HEK293 (cell line): Measurements from ENCODE around the gene NOXO1.

ENCODE experiments used
- GLI2 ChIP-seq: fragments of 450-650 bp; formaldehyde crosslinking; IDR thresholded peaks from 2 replicates; pipeline ENCODE4; 2017; ENCODE audit warnings: missing biosample characterization, missing genetic modification characterization, low read depth, borderline replicate concordance
- HOXC10 ChIP-seq: sonication (generic); formaldehyde crosslinking; IDR thresholded peaks from 2 replicates; pipeline ENCODE4 v1.8.1; 2023; ENCODE audit warnings: mild to moderate bottlenecking, missing genetic modification reagents
- KLF16 ChIP-seq: fragments of 450-650 bp; formaldehyde crosslinking; IDR thresholded peaks from 2 replicates; pipeline ENCODE4 v1.5.1; 2017; ENCODE audit warnings: missing biosample characterization, missing genetic modification characterization
- WT1 ChIP-seq: fragments of 450-650 bp; formaldehyde crosslinking; IDR thresholded peaks from 2 replicates; pipeline ENCODE4 v1.5.1; 2016; ENCODE audit warnings: missing biosample characterization, missing genetic modification characterization
- ZNF10 ChIP-seq: fragments of 450-650 bp; formaldehyde crosslinking; IDR thresholded peaks from 2 replicates; pipeline ENCODE4 v1.5.1; 2017; ENCODE audit warnings: missing biosample characterization, missing genetic modification characterization
- ZNF140 ChIP-seq: fragments of 450-650 bp; formaldehyde crosslinking; IDR thresholded peaks from 2 replicates; pipeline ENCODE4 v1.5.1; 2016; ENCODE audit warnings: missing biosample characterization, missing genetic modification characterization
- ZNF221 ChIP-seq: fragments of 450-650 bp; formaldehyde crosslinking; IDR thresholded peaks from 2 replicates; pipeline ENCODE4 v1.5.1; 2017; ENCODE audit warnings: missing biosample characterization, missing genetic modification characterization, borderline replicate concordance
- ZNF223 ChIP-seq: fragments of 450-650 bp; formaldehyde crosslinking; IDR thresholded peaks from 2 replicates; pipeline ENCODE4 v1.5.1; 2016; ENCODE audit warnings: missing biosample characterization, missing genetic modification characterization
- ZNF274 ChIP-seq, 2 experiments: fragments of 200-500 bp in 1 of 2; fragments of 450-650 bp in 1 of 2; sonication (Bioruptor generic) in 1 of 2; formaldehyde crosslinking in 1 of 2; IDR thresholded peaks; 2 replicates each; pipeline versions ENCODE4 v1.5.1 to v1.6.1; 2014 to 2016; ENCODE audit warnings: borderline replicate concordance in 1 of 2, inconsistent platforms in 1 of 2, low read length in 1 of 2, missing biosample characterization in 1 of 2, missing genetic modification characterization in 1 of 2
- ZNF311 ChIP-seq: fragments of 450-650 bp; formaldehyde crosslinking; IDR thresholded peaks from 2 replicates; pipeline ENCODE4 v1.5.1; 2017; ENCODE audit warnings: missing biosample characterization, missing genetic modification characterization, borderline replicate concordance
- ZNF354C ChIP-seq: fragments of 450-650 bp; formaldehyde crosslinking; IDR thresholded peaks from 2 replicates; pipeline ENCODE4 v1.5.1; 2016; ENCODE audit warnings: missing biosample characterization, missing genetic modification characterization, low read depth, borderline replicate concordance
- ZNF404 ChIP-seq: fragments of 450-650 bp; formaldehyde crosslinking; IDR thresholded peaks from 2 replicates; pipeline ENCODE4 v1.5.1; 2017; ENCODE audit warnings: missing biosample characterization, missing genetic modification characterization
- ZNF560 ChIP-seq: fragments of 450-650 bp; formaldehyde crosslinking; IDR thresholded peaks from 2 replicates; pipeline ENCODE4 v1.5.1; 2017; ENCODE audit warnings: missing biosample characterization, missing genetic modification characterization, borderline replicate concordance
- ZNF837 ChIP-seq: fragments of 450-650 bp; formaldehyde crosslinking; IDR thresholded peaks from 2 replicates; pipeline ENCODE4 v1.5.1; 2016; ENCODE audit warnings: missing biosample characterization, missing genetic modification characterization
- TF ChIP-seq, protein P1 (sequence below): fragments of 450-650 bp; formaldehyde crosslinking; conservative IDR thresholded peaks from 2 replicates; pipeline ENCODE4 v1.5.1; 2016; ENCODE audit warnings: low read depth, missing biosample characterization, missing genetic modification characterization
- TF ChIP-seq, protein P2 (sequence below): fragments of 450-650 bp; formaldehyde crosslinking; IDR thresholded peaks from 2 replicates; pipeline ENCODE4 v1.5.1; 2016; ENCODE audit warnings: missing biosample characterization, missing genetic modification characterization
- TF ChIP-seq, protein P3 (sequence below): fragments of 450-650 bp; formaldehyde crosslinking; IDR thresholded peaks from 2 replicates; pipeline ENCODE4 v1.5.1; 2016; ENCODE audit warnings: missing biosample characterization, missing genetic modification characterization
- TF ChIP-seq, protein P4 (sequence below): fragments of 450-650 bp; formaldehyde crosslinking; IDR thresholded peaks from 2 replicates; pipeline ENCODE4 v1.5.1; 2017; ENCODE audit warnings: missing biosample characterization, mild to moderate bottlenecking, missing genetic modification characterization, moderate library complexity
- TF ChIP-seq, protein P5 (sequence below): fragments of 450-650 bp; IDR thresholded peaks from 2 replicates; pipeline ENCODE4 v1.5.1; 2018; ENCODE audit warnings: missing biosample characterization, mild to moderate bottlenecking, missing genetic modification characterization
- TF ChIP-seq, protein P6 (sequence below): fragments of 450-650 bp; formaldehyde crosslinking; IDR thresholded peaks from 2 replicates; pipeline ENCODE4 v1.5.1; 2017; ENCODE audit warnings: missing biosample characterization, missing genetic modification characterization
- TF ChIP-seq, protein P7 (sequence below): fragments of 450-650 bp; formaldehyde crosslinking; IDR thresholded peaks from 2 replicates; pipeline ENCODE4 v1.5.0; 2017; ENCODE audit warnings: missing biosample characterization, missing genetic modification characterization, borderline replicate concordance
- TF ChIP-seq, protein P8 (sequence below): fragments of 450-650 bp; formaldehyde crosslinking; IDR thresholded peaks from 2 replicates; pipeline ENCODE4 v1.5.1; 2017; ENCODE audit warnings: missing biosample characterization, missing genetic modification characterization

NOXO1 gene

DNA sequence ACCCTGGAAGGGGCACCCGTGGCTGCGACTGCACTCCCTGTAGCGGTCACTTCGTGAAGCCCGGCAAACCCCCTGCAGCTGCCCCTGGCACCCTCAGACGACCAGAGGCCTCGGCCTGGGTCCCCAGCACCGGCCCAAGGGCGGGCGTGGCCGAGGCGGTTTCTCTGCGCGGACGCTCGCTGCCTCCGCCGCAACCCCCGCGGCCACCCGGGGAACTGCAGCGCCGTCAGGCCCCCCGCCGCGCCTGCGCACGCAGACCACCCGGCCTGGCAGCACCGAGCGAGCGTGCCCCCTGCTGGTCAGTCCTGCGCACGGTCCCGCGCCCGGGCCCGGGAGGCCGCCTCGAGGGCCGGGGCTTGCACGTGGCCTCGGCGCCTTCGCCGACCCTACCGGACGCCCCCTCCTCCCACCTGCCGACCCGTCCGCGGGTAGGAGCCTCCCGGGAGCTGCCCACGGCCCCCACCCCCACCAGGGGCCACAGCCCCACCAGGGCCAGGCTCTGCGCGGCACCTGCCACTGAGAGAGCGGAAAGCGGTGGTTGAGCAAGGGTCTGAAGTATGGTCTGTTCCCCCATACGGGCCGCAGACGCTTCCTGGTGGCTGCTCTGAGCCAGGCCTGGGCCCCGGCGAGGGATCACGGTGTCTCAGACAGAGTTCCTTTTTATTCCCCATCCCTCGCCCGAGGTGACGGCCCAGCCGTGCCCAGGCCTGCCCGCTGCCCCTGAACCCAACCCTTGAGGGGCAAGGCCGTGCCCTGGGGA lies 51.5 kb downstream of the NOXO1 start (continued):
- TF ChIP-seq, protein P1, sequence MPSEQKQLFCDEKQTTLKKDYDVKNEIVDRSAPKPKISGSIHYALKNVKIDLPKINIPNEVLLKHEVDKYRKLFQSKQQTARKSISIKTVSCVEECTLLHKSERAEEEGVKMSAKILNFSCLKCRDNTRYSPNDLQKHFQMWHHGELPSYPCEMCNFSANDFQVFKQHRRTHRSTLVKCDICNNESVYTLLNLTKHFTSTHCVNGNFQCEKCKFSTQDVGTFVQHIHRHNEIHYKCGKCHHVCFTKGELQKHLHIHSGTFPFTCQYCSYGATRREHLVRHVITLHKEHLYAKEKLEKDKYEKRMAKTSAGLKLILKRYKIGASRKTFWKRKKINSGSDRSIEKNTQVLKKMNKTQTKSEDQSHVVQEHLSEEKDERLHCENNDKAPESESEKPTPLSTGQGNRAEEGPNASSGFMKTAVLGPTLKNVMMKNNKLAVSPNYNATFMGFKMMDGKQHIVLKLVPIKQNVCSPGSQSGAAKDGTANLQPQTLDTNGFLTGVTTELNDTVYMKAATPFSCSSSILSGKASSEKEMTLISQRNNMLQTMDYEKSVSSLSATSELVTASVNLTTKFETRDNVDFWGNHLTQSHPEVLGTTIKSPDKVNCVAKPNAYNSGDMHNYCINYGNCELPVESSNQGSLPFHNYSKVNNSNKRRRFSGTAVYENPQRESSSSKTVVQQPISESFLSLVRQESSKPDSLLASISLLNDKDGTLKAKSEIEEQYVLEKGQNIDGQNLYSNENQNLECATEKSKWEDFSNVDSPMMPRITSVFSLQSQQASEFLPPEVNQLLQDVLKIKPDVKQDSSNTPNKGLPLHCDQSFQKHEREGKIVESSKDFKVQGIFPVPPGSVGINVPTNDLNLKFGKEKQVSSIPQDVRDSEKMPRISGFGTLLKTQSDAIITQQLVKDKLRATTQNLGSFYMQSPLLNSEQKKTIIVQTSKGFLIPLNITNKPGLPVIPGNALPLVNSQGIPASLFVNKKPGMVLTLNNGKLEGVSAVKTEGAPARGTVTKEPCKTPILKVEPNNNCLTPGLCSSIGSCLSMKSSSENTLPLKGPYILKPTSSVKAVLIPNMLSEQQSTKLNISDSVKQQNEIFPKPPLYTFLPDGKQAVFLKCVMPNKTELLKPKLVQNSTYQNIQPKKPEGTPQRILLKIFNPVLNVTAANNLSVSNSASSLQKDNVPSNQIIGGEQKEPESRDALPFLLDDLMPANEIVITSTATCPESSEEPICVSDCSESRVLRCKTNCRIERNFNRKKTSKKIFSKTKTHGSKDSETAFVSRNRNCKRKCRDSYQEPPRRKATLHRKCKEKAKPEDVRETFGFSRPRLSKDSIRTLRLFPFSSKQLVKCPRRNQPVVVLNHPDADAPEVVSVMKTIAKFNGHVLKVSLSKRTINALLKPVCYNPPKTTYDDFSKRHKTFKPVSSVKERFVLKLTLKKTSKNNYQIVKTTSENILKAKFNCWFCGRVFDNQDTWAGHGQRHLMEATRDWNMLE (tag by site-specific recombination), result no peak
- TF ChIP-seq KLF16 (0 out of 2 replicates have a peak, but pooled peaks have one; percentile 30), ZNF404 (tag by site-specific recombination) (no peak), GLI2 (no peak), ZNF274 (IDR thresholded peaks at IDR 0.05; ENCODE audit: low read length) (no peak), ZNF274 (tag by site-specific recombination; IDR thresholded peaks at IDR 0.05; ENCODE audit: borderline replicate concordance) (no peak), ZNF223 (tag by site-specific recombination) (no peak), ZNF354C (tag by site-specific recombination) (no peak), ZNF560 (no peak), ZNF221 (no peak), ZNF837 (tag by site-specific recombination) (no peak), HOXC10 (CRISPR knock-in tag) (no peak), ZNF10 (tag by site-specific recombination) (no peak; the same call in 1 of the 2 replicates), ZNF311 (tag by site-specific recombination) (no peak), ZNF140 (no peak), WT1 (tag by site-specific recombination) (no peak)
- TF ChIP-seq, protein P2, sequence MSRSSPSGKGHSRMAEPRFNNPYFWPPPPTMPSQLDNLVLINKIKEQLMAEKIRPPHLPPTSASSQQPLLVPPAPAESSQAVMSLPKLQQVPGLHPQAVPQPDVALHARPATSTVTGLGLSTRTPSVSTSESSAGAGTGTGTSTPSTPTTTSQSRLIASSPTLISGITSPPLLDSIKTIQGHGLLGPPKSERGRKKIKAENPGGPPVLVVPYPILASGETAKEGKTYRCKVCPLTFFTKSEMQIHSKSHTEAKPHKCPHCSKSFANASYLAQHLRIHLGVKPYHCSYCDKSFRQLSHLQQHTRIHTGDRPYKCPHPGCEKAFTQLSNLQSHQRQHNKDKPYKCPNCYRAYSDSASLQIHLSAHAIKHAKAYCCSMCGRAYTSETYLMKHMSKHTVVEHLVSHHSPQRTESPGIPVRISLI (tag by site-specific recombination), result no peak
- TF ChIP-seq, protein P3, sequence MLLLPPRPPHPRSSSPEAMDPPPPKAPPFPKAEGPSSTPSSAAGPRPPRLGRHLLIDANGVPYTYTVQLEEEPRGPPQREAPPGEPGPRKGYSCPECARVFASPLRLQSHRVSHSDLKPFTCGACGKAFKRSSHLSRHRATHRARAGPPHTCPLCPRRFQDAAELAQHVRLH, result no peak
- TF ChIP-seq, protein P4, sequence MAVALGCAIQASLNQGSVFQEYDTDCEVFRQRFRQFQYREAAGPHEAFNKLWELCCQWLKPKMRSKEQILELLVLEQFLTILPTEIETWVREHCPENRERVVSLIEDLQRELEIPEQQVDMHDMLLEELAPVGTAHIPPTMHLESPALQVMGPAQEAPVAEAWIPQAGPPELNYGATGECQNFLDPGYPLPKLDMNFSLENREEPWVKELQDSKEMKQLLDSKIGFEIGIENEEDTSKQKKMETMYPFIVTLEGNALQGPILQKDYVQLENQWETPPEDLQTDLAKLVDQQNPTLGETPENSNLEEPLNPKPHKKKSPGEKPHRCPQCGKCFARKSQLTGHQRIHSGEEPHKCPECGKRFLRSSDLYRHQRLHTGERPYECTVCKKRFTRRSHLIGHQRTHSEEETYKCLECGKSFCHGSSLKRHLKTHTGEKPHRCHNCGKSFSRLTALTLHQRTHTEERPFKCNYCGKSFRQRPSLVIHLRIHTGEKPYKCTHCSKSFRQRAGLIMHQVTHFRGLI (tag by site-specific recombination), result no peak
- TF ChIP-seq, protein P5, sequence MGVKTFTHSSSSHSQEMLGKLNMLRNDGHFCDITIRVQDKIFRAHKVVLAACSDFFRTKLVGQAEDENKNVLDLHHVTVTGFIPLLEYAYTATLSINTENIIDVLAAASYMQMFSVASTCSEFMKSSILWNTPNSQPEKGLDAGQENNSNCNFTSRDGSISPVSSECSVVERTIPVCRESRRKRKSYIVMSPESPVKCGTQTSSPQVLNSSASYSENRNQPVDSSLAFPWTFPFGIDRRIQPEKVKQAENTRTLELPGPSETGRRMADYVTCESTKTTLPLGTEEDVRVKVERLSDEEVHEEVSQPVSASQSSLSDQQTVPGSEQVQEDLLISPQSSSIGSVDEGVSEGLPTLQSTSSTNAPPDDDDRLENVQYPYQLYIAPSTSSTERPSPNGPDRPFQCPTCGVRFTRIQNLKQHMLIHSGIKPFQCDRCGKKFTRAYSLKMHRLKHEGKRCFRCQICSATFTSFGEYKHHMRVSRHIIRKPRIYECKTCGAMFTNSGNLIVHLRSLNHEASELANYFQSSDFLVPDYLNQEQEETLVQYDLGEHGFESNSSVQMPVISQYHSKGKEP (tag by site-specific recombination), result peak; percentile 75
- TF ChIP-seq, protein P6, sequence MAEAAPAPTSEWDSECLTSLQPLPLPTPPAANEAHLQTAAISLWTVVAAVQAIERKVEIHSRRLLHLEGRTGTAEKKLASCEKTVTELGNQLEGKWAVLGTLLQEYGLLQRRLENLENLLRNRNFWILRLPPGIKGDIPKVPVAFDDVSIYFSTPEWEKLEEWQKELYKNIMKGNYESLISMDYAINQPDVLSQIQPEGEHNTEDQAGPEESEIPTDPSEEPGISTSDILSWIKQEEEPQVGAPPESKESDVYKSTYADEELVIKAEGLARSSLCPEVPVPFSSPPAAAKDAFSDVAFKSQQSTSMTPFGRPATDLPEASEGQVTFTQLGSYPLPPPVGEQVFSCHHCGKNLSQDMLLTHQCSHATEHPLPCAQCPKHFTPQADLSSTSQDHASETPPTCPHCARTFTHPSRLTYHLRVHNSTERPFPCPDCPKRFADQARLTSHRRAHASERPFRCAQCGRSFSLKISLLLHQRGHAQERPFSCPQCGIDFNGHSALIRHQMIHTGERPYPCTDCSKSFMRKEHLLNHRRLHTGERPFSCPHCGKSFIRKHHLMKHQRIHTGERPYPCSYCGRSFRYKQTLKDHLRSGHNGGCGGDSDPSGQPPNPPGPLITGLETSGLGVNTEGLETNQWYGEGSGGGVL (tag by site-specific recombination), result 0 out of 2 replicates have a peak, but pooled peaks have one; percentile 8
- TF ChIP-seq, protein P7, sequence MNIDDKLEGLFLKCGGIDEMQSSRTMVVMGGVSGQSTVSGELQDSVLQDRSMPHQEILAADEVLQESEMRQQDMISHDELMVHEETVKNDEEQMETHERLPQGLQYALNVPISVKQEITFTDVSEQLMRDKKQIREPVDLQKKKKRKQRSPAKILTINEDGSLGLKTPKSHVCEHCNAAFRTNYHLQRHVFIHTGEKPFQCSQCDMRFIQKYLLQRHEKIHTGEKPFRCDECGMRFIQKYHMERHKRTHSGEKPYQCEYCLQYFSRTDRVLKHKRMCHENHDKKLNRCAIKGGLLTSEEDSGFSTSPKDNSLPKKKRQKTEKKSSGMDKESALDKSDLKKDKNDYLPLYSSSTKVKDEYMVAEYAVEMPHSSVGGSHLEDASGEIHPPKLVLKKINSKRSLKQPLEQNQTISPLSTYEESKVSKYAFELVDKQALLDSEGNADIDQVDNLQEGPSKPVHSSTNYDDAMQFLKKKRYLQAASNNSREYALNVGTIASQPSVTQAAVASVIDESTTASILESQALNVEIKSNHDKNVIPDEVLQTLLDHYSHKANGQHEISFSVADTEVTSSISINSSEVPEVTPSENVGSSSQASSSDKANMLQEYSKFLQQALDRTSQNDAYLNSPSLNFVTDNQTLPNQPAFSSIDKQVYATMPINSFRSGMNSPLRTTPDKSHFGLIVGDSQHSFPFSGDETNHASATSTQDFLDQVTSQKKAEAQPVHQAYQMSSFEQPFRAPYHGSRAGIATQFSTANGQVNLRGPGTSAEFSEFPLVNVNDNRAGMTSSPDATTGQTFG, result no peak
- TF ChIP-seq, protein P8, sequence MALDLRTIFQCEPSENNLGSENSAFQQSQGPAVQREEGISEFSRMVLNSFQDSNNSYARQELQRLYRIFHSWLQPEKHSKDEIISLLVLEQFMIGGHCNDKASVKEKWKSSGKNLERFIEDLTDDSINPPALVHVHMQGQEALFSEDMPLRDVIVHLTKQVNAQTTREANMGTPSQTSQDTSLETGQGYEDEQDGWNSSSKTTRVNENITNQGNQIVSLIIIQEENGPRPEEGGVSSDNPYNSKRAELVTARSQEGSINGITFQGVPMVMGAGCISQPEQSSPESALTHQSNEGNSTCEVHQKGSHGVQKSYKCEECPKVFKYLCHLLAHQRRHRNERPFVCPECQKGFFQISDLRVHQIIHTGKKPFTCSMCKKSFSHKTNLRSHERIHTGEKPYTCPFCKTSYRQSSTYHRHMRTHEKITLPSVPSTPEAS (tag by site-specific recombination), result no peak
